ENCODE measurements around the gene HOXC4. TPM values are rescaled to one million over a fixed set of nuclear protein-coding genes. Genes with fewer than 3 reads are reported as not detected.
"Not testable (repeated sequence)": the region's sequence is repeated elsewhere in the genome, so short reads cannot be mapped to it uniquely, and the experiment has no call there.

HOXC4 gene
- total and polyA plus RNA-seq, 7 donors = 0.38 to 1.2 (median 0.69) TPM; not detected in 3

DNA sequence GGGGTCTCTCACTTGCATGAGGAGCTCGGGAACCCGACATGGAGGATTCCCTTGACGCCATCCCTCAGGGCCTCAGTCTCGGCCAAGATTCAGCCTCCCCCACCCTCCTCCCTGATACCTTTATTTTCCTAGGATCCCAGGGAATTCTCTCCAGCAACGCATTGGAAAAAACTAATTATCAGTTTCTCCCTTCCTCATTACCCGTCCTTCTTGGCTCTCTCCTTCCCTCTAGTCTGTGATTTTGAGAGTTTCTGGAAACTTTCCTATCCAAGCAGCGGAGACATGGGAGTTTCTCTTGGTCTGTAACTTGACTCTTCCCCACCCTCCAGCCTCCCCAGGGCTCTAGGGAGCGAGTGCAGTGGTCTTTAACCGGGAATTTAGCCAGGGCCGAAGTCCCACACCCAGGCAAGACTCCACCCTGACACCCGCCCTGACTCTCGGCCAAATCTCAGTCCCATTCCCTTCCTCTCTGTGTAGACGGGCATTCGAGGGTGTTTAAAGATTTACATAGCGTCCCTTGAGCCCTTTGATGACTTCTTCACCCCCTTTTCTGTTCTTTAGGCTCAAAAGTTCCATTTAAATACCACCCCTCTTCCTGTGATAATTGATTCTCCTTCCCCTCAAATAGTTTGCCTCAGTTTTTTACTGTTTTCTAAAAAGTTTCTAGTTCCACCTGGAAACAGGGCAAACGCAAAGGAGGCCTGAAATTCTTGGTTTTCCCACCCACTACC is 14.1 kb upstream of the HOXC4 start:
- H3K4me1 ChIP-seq = peaks cover 0 to 2% (median 0%) of the 10 kb centered on the region in 4 donors
- peaks cover 18 to 99% (median 95%) of the 10 kb centered on the region in 3 donors for H3K27me3 ChIP-seq
- DNase-seq = no peak
- WGBS, 2 donors = 14 to 21% methylated on average over 16 of the region's 16 CpGs
- no peaks in the 10 kb centered on the region for H3K9me3 ChIP-seq
- peak overlapping the region in 1 of 4 donors; percentile 17 for H3K27ac ChIP-seq
- no peak overlapping the region for H3K4me3 ChIP-seq
- no peaks in the 10 kb centered on the region for H3K36me3 ChIP-seq
- intact Hi-C loops (cut with DNase I) = no loop called here
- no peak for TF ChIP-seq POLR2AphosphoS5 (IDR thresholded peaks at IDR 0.05)
- no peak for TF ChIP-seq POLR2A (IDR thresholded peaks at IDR 0.05)
- no peak for TF ChIP-seq EP300 (IDR thresholded peaks at IDR 0.05)
- TF ChIP-seq, protein P1, sequence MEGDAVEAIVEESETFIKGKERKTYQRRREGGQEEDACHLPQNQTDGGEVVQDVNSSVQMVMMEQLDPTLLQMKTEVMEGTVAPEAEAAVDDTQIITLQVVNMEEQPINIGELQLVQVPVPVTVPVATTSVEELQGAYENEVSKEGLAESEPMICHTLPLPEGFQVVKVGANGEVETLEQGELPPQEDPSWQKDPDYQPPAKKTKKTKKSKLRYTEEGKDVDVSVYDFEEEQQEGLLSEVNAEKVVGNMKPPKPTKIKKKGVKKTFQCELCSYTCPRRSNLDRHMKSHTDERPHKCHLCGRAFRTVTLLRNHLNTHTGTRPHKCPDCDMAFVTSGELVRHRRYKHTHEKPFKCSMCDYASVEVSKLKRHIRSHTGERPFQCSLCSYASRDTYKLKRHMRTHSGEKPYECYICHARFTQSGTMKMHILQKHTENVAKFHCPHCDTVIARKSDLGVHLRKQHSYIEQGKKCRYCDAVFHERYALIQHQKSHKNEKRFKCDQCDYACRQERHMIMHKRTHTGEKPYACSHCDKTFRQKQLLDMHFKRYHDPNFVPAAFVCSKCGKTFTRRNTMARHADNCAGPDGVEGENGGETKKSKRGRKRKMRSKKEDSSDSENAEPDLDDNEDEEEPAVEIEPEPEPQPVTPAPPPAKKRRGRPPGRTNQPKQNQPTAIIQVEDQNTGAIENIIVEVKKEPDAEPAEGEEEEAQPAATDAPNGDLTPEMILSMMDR (IDR thresholded peaks at IDR 0.05) = no peak

DNA sequence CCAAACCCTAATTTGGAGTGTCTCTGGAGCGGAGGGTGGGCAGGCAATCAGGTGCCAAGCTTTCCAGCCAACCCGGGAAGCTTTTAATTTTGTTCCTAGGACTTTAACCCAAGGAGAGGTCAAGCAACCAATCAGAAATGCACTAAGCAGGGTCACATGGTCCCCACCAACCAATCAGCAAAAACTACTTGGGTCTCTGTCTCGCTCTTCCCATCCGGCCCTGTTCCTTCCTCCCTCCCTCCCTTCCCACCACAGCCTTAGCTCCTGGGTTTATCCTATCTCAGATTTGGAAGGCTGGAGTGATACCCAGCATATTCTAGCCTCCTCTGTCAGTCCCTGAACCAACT is 13.5 kb upstream of the HOXC4 start:
- WGBS, 2 donors = 38 to 48% methylated on average over 4 of the region's 4 CpGs
- H3K9me3 ChIP-seq = no peaks in the 10 kb centered on the region
- peaks cover 16 to 99% (median 95%) of the 10 kb centered on the region in 3 donors for H3K27me3 ChIP-seq
- no peaks in the 10 kb centered on the region for H3K36me3 ChIP-seq
- DNase-seq = no peak
- TF ChIP-seq EP300 (IDR thresholded peaks at IDR 0.05) = no peak
- no peak for TF ChIP-seq POLR2A (IDR thresholded peaks at IDR 0.05)
- TF ChIP-seq, protein P1 (IDR thresholded peaks at IDR 0.05) = no peak
- TF ChIP-seq POLR2AphosphoS5 (IDR thresholded peaks at IDR 0.05) = no peak
- H3K4me3 ChIP-seq = no peak overlapping the region
- intact Hi-C loops (cut with DNase I) = no loop called here
- no peaks in the 10 kb centered on the region for H3K4me1 ChIP-seq
- H3K27ac ChIP-seq = peak overlapping the region in 1 of 4 donors; percentile 17

DNA sequence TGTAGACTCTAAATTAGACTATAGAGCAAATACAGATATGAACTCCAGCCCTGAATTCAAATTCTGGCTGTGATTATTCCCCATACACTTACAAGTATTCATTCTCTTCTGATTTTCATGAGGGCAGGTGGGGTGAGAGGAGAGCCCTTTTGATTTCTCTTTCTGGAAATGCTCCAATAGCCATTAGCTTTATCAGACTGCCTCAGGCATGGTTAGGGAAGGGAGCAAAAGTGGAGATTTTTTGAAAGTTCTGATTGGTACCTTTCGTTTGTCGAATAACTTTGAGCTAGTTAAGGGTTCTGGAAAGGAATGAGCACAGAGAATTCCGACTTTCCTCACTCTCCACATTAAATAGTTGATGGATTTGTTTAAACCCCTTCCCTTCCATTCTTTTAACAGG is 13.0 kb upstream of the HOXC4 start:
- H3K36me3 ChIP-seq = no peaks in the 10 kb centered on the region
- intact Hi-C loops (cut with DNase I) = no loop called here
- TF ChIP-seq POLR2A (IDR thresholded peaks at IDR 0.05) = no peak
- TF ChIP-seq, protein P1 (IDR thresholded peaks at IDR 0.05) = no peak
- TF ChIP-seq EP300 (IDR thresholded peaks at IDR 0.05) = no peak
- TF ChIP-seq POLR2AphosphoS5 (IDR thresholded peaks at IDR 0.05) = no peak
- H3K4me1 ChIP-seq = no peaks in the 10 kb centered on the region
- no peak for DNase-seq
- peaks cover 16 to 99% (median 93%) of the 10 kb centered on the region in 3 donors for H3K27me3 ChIP-seq
- 71 to 74% methylated on average over 3 of the region's 3 CpGs for WGBS, 2 donors
- H3K4me3 ChIP-seq = no peak overlapping the region
- H3K9me3 ChIP-seq = no peaks in the 10 kb centered on the region
- H3K27ac ChIP-seq = no peak overlapping the region

DNA sequence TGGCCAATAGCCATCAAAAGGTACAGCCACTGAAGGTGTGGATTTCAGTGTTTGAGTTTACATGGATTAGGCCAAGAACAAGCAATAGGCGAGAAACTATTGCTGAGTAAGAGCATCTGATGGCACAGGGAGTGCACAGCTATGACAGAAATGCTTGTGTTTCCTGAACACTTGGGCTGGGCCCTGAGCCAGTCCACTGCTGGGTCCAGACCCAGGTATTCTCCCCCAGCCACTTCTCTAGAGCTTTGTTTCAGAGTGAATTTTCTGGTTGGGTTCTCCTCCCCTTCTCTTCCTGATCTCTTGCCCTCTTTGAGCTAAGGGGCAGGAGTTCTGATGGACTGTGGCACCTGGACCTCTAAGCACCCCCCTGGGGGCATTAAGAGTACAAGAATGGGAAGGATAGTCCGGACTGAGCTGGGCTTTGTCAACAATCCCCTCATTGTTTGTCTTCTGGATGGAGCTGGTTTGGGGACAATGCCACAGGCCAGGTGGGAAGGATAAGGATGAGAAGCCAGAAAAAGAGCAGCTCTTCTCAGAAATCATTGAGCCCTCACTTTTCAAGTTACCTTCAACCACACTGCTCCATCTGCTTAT is 12.4 kb upstream of the HOXC4 start:
- H3K4me1 ChIP-seq = no peaks in the 10 kb centered on the region
- no peak for DNase-seq
- peaks cover 20 to 99% (median 96%) of the 10 kb centered on the region in 3 donors for H3K27me3 ChIP-seq
- WGBS, 2 donors = 39 to 47% methylated on average over 2 of the region's 2 CpGs
- TF ChIP-seq, protein P1 (IDR thresholded peaks at IDR 0.05) = no peak
- TF ChIP-seq POLR2AphosphoS5 (IDR thresholded peaks at IDR 0.05) (no peak), EP300 (IDR thresholded peaks at IDR 0.05) (no peak), POLR2A (IDR thresholded peaks at IDR 0.05) (no peak)
- H3K4me3 ChIP-seq = no peak overlapping the region
- H3K27ac ChIP-seq = no peak overlapping the region
- no peaks in the 10 kb centered on the region for H3K36me3 ChIP-seq
- intact Hi-C loops (cut with DNase I) = no loop called here
- no peaks in the 10 kb centered on the region for H3K9me3 ChIP-seq

DNA sequence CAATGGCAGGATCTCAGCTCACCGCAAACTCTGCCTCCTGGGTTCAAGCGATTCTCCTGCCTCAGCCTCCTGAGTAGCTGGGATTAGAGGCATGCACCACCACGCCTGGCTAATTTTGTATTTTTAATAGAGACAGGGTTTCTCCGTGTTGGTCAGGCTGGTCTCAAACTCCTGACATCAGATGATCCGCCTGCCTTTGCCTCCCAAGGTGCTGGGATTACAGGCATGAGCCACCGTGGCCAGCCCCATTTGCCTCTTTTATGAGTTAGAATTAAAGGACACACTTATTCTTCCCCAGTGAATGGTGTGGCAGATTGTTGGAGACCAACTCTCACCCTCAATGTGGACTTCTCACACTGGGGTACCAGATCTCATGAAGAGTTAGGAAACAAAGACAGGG is 11.6 kb upstream of the HOXC4 start:
- 62 to 66% methylated on average over 6 of the region's 6 CpGs for WGBS, 2 donors
- intact Hi-C loops (cut with DNase I); H3K9me3 ChIP-seq; H3K27ac ChIP-seq; H3K4me3 ChIP-seq; DNase-seq; H3K36me3 ChIP-seq; H3K4me1 ChIP-seq: not testable (repeated sequence)
- peaks cover 27 to 99% (median 96%) of the 10 kb centered on the region in 3 donors for H3K27me3 ChIP-seq

Data from sigmoid colon (tissue), 7 donors.